NCI-H1105 (cell line): ENCODE results near the gene PPP4R4.
"Not testable (repeated sequence)": the region's sequence is repeated elsewhere in the genome, so short reads cannot be mapped to it uniquely, and the experiment has no call there.

Experiments
- DNase-seq: peaks from one replicate; lab custom pipeline; 2025; lab: John Stamatoyannopoulos, UW

PPP4R4 gene

DNA sequence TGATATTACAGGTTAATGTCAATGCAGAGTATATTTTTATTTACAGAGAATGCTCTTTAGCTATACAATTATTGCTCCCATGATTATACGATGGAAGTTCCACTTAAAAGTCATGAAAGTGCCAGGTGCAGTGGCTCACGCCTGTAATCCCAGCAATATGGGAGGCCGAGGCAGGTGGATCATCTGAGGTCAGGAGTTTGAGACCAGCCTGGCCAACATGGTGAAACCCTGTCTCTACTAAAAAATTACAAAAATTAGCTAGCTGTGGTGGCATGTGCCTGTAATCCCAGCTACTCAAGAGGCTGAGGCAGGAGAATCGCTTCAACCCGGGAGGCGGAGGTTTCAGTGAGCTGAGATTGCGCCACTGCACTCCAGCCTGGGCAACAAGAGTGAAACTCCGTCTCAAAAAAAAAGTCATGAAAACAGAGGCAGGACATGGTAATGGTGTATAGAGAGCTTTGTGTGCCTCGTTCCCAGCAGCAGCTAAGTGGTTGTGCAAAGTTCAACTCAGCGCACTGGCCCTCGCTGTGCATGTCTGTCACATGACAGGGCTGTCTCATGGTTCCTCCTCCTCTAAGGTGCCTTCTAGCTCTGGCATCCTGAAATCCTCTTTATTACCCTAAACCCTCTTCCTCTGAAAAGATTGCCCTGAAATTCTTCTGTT is 102.9 kb downstream of the PPP4R4 start:
- not testable (repeated sequence) for DNase-seq

DNA sequence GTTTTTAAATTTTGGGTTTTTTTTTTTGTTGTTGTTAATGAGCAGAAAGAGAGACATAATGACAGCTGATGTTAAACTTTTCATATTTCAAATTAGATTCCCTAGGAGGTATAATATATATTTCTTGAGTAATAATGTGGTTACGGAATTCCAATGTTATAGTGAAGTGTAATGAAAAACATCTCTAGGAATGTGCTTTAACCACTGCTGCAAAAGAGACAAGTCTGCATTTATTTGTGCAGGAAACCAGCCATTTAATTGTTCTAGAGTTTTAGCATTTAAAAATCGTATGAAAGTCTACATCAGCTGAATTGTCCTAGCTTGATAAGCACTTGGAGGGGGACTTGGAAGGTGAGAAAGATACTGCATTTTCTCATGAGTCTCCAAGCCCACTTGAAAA is 104.6 kb downstream of the PPP4R4 start:
- no peak for DNase-seq

DNA sequence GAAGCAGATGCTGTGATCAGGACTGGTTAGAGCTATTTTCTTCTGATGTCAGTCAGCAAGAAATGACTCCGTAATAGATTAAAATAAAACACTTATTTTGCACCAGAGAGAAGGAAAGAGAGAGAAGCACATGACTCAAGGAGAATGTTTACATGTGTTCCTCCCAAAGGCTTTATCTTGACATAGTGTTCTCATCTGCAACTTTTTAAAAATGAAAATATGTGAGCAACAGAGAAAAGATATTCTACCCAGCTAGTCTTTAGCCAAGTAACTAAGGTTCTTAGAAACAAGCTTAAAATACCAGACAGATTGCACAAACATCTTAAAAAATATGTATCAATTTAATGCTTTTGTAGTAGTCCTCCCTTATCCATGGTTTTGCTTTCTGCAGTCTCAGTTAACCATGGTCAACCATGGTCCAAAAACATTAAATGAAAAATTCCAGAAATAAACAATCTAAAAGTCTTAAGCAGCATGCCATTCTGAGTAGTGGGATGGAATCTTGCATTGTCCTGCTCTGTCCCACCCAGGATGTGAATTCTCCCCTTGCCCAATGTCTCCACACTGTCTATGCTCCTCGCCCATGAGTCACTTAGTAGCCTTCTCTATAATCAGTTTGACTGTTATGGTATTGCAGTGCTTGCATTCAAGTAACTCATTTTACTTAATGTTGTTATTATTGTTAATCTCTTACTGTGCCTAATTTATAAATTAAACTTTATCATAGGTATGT is 109.0 kb downstream of the PPP4R4 start:
- DNase-seq: no peak

DNA sequence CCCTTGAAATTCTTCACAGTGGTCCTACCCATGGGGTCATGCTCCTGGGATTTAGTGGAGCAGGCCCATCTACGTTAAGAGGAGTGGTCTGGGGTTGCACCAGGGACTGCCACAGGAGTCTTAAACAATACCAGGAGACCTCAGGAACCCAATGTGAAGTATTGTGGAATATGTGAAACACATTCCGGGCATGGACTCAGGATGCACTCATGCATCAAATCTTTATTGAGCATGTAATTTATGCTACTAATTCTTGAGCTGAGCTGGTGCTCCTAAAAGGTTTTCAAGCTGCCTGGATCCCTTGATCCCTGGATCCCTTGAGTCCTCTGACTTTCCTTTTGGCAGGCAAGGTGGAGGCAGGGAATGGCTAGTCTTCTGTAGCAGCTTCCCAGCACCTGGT is 110.1 kb downstream of the PPP4R4 start:
- DNase-seq: no peak

DNA sequence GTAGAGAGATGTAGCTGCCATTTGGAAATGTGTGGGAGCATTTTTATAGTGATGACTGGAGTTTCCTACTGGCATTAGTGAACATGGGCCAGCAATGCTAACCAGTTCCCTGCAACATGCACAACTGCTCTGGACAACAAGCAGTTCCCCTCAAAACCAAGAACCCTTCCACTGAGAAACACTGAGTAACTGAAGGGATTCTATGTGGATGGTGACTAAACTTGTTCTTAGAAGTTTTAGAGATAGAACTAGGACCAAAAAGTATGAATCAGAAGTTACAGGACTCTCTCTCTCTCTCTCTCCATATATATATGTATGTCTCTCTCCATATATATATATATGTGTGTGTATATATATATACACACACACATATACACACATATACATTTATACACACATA is 111.0 kb downstream of the PPP4R4 start:
- no peak for DNase-seq

DNA sequence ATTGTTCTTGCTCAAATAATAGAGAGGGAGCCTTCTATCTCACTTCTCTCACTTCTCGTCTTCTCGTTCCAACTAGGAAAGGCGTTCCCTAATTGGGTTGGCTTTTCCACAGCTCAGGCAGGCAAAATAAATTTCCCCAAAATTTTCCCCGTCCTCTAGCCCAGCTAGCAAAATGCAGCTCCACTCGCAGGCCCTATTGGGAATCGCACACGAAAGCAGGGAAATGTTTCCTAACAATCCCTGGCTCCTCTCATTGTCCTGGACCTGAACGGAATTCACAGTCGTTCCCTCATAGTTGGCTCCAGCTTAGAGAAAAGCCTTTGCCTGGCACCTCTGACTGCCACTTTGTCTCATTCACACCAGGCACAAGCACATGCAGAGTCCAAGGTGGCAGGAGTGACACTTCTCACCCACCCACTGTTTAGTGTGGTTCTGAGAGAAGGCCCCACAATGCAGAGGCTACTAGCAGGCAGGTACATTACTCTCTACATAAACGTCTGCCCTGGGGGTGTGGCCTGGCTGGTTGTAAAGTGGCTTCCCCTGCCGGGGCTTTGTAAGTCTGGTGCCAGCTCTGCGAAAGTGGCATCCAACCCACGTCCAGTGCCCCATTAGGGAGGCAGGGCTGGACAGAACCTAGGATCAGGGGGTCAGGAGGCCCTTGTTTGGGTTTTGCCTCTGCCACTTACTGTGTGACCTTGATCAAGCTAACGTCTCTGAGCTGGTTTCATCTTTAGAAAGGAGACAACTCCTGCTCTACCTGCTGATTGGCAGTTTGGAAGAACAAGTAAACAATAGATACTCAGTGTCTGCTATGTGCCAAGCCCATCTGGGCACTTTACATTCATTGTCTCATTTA is 114.7 kb downstream of the PPP4R4 start:
- DNase-seq: no peak

DNA sequence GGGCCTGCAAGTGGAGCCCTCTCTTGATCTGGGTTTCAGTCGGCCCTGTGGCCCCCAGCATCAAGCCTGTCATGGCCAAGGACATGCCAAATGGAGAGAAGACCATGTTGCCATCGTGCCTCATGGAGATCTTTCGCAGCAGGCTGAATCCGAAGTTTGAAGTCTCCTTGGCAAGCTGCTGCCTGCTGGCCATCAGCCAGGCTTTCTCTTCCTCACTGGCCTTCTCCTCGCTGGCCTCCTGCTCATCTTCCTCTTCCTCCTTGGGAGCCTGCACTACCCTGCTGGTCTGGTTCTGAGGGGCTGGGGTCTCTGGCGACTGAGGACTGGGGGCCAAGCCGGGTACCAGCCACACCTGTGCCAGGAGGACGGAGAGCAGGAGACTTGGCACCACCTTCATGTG is 116.1 kb downstream of the PPP4R4 start:
- DNase-seq: no peak

DNA sequence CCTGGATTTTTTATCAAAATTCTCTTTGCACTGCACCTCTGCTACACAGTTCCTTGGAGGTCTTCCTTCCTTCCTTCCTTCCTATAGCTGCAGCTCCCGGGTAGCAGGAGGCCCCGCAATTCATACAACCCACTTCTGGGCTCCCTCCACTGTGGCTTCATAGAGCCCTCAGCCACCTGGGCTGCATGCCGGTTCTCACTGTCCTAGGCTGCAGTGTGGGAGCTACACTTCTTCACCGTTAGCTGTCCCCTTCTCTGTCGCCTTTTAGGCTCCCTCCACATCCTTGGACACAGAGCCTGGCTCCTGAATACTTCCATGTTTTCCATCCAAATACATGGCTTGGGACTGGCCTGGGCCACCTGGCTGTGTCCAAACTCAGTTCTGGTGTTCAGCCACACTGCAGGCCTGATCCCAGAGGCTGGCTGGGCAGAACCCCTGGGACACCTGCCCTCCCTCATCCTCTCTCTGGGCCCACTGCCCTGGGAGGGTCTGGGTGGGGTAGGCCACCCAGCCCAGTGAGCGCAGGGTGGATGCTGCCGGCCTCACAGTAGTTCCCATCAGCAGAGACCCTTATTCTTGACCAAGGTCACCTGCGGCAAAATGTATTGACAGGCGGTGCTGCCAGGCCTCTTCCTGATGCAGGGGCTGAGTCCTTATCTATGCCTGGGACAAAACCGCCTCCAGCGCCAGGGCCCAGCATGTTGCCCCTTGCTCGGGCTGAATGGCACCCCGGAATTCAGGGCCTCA is 117.2 kb downstream of the PPP4R4 start:
- no peak for DNase-seq

DNA sequence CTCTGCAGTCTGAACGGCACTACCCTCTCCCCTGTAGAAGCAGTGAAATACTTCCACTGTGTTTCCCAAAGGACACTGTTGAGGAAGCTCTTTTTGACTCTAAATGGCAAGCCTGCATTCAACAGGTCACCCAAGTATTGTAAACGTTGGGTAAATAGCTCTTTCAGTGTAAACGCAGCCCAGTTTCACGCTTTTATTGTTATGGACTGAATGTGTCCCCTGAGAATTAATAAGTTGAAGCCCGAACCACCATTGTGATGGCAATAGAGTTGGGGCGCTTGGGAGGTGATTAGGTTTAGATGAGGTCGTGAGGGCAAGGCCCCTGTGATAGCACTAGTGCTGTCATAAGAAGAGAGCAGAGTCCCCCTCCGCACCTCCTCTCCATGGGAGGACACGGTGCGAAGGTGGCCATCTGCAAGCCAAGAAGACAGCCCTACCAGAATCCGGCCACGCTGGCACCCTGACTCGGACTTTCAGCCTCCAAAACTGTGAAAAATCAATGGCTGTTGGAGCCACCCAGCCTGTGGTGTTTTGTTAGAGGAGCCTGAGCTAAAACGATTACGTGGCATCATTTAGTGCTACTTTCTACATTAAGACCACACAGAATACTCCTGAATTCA is 117.9 kb downstream of the PPP4R4 start:
- DNase-seq: no peak

DNA sequence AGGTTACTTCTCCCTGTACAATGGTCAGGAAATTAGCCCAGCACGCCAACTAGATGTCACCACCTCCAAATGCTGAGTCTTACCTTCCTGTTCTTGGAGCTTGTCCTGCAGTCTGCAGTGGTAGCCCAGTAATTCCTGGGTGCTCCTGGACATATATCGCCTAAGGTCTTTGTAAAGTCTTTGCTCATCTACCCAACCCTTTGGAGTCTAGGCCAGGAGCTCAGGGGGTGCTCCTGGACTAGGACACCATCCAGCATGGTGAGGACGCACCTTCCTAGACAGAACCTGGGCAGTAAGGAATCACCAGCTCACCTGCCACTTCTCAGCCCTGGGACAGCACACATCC is 118.4 kb downstream of the PPP4R4 start:
- DNase-seq: no peak

DNA sequence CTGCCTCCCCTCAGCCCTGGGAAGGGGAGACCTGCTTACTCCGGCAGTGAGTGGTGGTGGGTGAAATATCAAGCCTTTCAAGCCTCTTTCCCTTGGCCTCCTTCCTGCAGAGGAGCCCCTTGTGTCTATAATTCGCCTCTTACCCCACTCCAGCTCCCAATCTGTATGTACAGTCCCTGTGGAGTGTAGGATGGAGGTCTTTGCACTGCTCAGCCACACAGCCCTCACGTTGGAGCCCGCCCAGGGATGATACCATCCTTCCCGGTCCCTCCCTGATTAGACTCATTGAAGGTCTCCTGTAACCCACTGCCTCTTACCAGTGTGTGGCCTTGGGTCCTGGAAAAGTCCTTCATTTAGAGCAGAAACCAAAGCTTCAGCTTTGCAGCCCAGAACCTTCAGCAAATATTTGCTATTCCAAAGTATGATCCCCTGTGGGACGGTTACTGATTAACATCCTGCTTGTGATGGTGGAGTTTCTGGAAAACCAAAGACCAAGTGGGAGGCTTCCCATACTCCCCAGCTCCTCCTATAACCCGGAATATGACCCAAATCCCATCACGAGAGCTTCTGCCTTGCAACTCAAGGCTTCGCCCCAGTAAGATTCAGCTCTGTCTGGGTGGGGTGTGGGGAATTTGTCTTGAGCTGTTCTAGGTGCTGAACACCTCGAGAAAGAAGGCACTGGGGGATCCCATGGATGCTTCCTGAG is 118.9 kb downstream of the PPP4R4 start, which contains the start of gene SERPINA10:
TSS of gene SERPINA10 (minus strand) at position 397 of the 706 bp plus-strand sequence. CDS start 2,675 bp downstream, outside the sequence.
- no peak for DNase-seq

DNA sequence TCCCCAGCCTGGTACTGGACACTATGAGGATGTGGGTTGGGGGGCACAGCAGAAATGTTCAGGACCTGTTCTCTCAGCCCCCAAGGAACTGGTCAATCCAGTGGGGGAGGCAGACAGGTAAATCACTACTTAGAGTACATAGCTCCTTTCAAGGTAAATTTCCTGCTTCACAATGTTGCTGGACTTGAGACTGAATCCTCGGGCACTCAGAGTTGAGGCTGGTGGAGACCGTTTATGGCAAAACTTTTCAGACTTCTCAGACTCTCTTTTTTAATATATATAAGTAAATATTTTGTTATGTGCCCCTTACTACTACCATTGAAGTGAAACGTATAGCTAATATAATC is 119.4 kb downstream of the PPP4R4 start:
- DNase-seq: no peak

DNA sequence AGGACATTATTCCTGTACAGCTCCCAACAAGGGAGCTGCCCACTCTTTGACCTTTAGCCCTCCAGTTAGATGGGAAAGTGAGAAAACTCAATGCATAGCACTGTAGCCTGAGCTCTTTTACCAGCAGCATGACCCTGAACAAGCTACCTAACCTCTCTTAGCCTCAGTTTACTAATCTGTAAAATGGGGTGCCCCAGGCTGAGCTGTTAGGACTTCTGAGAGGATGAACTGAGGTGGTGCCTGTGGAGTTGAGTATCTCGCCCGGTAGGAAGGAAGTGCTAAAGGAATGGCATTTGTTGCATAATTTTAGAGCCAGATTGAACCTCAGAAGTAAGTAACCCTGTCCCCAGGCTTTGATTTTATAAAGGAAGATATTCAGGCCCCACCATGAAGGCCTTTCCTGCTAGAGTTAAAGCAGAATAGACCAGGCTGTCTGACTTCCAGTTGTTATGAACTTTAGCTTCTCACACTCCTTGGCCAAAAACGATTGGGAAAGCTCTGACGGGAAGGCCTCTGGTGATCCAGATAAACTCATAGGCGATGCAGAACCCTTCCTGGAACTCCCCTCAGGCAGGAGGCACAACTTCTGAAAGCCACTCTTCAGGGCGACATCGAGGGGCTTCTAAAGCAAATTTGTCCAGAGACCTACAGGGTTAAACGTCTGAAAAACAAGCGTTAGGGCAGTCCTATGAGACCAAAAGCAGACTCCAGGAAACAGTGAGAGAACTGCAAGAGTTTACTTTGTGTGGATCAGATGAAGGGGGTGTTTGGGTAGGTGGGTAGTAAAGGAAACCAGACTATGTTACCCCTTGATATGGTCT is 121.4 kb downstream of the PPP4R4 start:
- DNase-seq: no peak

DNA sequence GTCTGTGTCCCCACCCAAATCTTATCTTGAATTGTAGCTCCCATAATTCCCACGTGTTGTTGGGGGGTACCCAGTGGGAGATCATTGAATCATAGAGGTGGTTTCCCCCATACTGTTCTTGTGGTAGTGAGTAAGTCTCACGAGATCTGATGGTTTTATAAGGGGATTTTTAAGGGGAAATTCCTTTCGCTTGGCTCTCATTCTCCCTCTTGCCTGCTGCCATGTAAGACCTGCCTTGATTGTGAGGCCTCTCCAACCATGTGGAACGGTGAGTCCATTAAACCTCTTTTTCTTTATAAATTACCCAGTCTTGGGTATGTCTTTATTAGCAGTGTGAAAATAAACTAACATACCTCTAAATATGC is 122.0 kb downstream of the PPP4R4 start:
- DNase-seq: not testable (repeated sequence)

DNA sequence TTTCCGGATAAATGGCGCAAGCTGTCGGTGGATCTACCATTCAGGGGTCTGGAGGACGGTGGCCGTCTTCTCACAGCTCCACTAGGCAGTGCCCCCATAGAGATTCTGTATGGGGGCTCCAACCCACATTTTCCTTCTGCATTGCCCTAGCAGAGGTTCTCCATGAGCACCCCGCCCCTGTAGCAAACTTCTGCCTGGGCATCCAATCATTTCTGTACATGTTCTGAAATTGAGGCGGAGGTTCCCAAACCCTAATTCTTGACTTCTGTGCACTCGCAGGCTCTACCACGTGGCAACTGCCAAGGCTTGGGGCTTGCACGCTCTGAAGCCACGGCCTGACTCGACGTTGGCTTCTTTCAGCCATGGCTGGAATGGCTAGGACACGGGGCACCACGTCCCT is 124.0 kb downstream of the PPP4R4 start:
- no peak for DNase-seq

DNA sequence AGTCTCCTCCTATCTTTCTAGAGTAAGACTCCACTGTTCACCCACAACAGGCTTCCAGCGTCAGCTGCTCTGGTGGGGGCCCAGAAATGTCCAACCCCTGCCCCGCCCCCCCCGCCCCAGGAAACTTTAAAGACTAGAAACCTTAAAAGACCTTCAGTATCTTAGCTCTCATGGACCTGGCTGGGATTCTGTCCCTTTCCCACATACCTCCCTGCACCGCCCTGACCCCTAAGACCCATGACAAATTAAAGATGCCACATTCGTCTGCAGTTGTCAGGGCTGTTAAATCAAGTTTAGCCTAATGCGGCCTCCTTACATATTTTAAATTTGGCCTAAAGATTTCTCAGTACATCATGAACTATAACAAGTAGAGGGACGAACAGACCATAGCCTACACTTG is 129.0 kb downstream of the PPP4R4 start:
- no peak for DNase-seq

DNA sequence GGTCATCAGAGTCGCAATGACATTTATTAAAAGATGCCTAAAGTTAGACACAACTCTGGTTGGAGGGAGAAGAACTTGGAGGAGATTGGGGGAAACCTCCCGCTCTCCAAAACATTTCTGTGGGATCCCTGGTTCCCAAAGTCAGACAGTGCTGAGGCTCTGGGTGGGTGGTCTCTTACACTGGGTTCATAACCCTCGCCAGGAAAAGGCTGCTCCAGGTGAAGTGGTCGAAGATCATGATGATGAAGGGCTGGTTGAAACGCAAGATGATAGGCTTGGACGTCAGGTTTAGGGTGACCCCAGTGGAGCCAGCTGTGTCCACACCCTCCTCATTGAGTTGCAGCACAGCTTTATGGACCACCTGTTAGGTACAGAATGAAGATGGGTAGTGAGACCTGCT is 130.1 kb downstream of the PPP4R4 start:
- DNase-seq: no peak

DNA sequence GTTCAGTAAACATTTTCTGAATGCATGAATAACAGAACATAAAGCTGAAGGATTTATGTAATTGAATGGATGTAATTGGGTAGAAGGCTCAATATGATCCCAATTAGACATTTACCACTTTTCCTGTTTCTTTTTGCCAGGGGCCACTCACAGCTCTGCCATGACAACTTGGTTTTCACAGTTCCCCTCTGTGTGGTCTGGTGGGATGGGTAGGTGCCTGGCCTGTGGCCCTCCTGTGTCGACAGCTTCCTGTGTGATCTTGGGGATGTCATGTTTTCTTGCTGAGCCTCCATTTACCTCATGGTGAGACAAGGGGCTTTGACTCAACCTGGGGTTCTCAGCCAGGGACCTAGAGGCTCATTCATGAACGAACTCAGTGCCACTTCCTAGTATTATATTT is 131.5 kb downstream of the PPP4R4 start:
- DNase-seq: no peak

DNA sequence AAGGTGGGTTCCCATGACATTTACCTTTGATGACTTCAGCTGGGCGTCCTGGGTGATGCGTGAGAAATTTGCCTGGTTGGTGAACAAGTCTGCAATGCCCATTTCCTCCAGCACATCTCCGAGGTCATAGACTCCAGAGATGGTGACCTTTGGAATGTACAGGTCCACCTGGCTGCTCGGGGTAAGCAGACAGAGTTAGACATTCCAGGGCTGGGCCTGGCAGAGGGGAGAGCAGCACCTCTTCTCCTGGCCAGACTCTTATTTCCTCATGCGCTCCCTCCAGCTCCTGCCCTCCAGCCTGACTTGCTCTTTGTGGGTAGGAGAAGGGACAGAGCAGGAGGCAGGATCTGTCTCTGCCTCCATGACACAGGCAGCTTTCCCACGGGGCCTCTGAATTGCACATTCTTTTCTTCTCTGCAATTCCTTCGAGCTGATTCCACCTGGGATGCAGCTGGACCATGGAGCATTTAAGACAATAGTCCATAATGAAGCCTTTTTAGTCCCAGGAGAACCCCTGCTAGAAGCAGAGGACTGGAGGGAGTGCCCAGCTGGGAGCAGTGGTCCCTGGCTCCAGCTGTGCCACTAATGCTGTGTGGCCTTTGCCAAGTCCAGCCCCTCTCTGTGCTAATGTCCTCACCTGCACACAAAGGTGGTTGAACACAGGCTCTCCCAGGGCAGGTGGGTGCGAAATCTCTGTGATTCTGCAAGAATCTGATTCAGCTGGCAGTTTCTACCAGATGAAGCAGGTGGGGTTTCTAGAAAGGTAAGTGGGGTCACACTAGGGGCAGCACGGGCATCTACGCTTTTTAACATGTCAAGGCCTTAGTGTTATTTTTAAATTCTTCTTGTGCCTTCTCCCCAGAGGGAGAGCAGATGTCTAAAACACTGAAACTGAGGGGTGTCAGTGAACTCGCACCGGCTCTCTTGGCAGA is 132.2 kb downstream of the PPP4R4 start:
- no peak for DNase-seq
